ENCODE results near the gene MOSPD3. TPM values are rescaled to one million over a fixed set of nuclear protein-coding genes. Genes with fewer than 3 reads are reported as not detected.

The MOSPD3 gene
- polyA plus RNA-seq, 3 donors, result 12.7 to 15.5 (median 13.3) TPM

GRCh38 chr7:100575746-100576383 is 36.5 kb upstream of the MOSPD3 start:
- Histone ChIP-seq H3K27me3 (ENCODE audit: control insufficient read depth in 2 of 2, insufficient read depth in 2 of 2, low read length in 2 of 2) (peaks cover 3 to 18% of the 10 kb centered on the region in 2 donors), H3K79me2 (ENCODE audit: insufficient read depth, low read length) (peaks cover 14% of the 10 kb centered on the region), H4K20me1 (ENCODE audit: insufficient read depth, low read length) (peaks cover 98% of the 10 kb centered on the region), H3K4me2 (replicated peaks; ENCODE audit: extremely low read depth, low read length, poor library complexity, severe bottlenecking) (no peak overlapping the region), H3K9ac (ENCODE audit: insufficient read depth, low read length, poor library complexity, severe bottlenecking) (no peak overlapping the region), H3K27ac (ENCODE audit: low read depth in 1 of 2, low read length in 2 of 2) (no peak overlapping the region), H3K9me3 (replicated peaks in 1 of 2; ENCODE audit: control insufficient read depth in 1 of 2, insufficient read depth in 1 of 2, low read length in 2 of 2) (no peaks in the 10 kb centered on the region), H3K4me1 (ENCODE audit: control insufficient read depth in 1 of 2, insufficient read depth in 2 of 2, low read length in 2 of 2) (peaks cover 9 to 19% of the 10 kb centered on the region in 2 donors), H2AFZ (ENCODE audit: insufficient read depth, low read depth, low read length, poor library complexity, severe bottlenecking) (no peak overlapping the region), H3K4me3 (replicated peaks in 1 of 3; ENCODE audit: low read depth in 2 of 3, low read length in 3 of 3) (no peak overlapping the region), H3K36me3 (replicated peaks in 1 of 2; ENCODE audit: control insufficient read depth in 1 of 2, insufficient read depth in 2 of 2, low read length in 2 of 2) (peaks cover 83 to 93% of the 10 kb centered on the region in 2 donors)
- peaks cover 2 to 5% (median 4%) of the 10 kb centered on the region in 7 donors for H3K9me3 Mint-ChIP-seq
- TF ChIP-seq CTCF (IDR thresholded peaks at IDR 0.05), result no peak
- no peak for DNase-seq
- intact Hi-C loops (cut with micrococcal nuclease), result no loop called here
- WGBS (ENCODE audit: insufficient coverage), result 95% methylated on average over 9 of the region's 17 CpGs
- no peak overlapping the region for H3K4me3 Mint-ChIP-seq
- H3K36me3 Mint-ChIP-seq, result peaks cover 23 to 51% of the 10 kb centered on the region in 2 donors
- peaks cover 14 to 30% (median 23%) of the 10 kb centered on the region in 3 donors for H3K27me3 Mint-ChIP-seq (ENCODE audit: low read depth in 3 of 3)
- no peak overlapping the region for H3K27ac Mint-ChIP-seq
- H3K4me1 Mint-ChIP-seq, result peaks cover 16% of the 10 kb centered on the region

- no peak overlapping the region for H3K4me3 ChIP-seq (replicated peaks in 1 of 3; ENCODE audit: low read depth in 2 of 3, low read length in 3 of 3)
- H3K4me1 ChIP-seq (ENCODE audit: control insufficient read depth in 1 of 2, insufficient read depth in 2 of 2, low read length in 2 of 2), result peaks cover 2 to 14% of the 10 kb centered on the region in 2 donors
- DNase-seq, result no peak
- intact Hi-C loops (cut with micrococcal nuclease), result no loop called here
- WGBS (ENCODE audit: insufficient coverage), result 99% methylated on average over 8 of the region's 13 CpGs
- peaks cover 9 to 24% (median 17%) of the 10 kb centered on the region in 3 donors for H3K27me3 Mint-ChIP-seq (ENCODE audit: low read depth in 3 of 3)
- H3K27ac Mint-ChIP-seq, result no peak overlapping the region
- H3K9ac ChIP-seq (ENCODE audit: insufficient read depth, low read length, poor library complexity, severe bottlenecking), result no peak overlapping the region
- H3K27ac ChIP-seq (ENCODE audit: low read depth in 1 of 2, low read length in 2 of 2), result no peak overlapping the region
- peaks cover 2 to 5% (median 3%) of the 10 kb centered on the region in 7 donors for H3K9me3 Mint-ChIP-seq
- no peak for TF ChIP-seq CTCF (IDR thresholded peaks at IDR 0.05)
- H3K36me3 Mint-ChIP-seq, result peaks cover 19 to 51% of the 10 kb centered on the region in 2 donors
- H3K4me1 Mint-ChIP-seq, result peaks cover 9% of the 10 kb centered on the region
- H3K4me2 ChIP-seq (replicated peaks; ENCODE audit: extremely low read depth, low read length, poor library complexity, severe bottlenecking), result no peak overlapping the region
- H3K36me3 ChIP-seq (replicated peaks in 1 of 2; ENCODE audit: control insufficient read depth in 1 of 2, insufficient read depth in 2 of 2, low read length in 2 of 2), result peaks cover 89 to 97% of the 10 kb centered on the region in 2 donors
- peaks cover 0 to 11% of the 10 kb centered on the region in 2 donors for H3K27me3 ChIP-seq (ENCODE audit: control insufficient read depth in 2 of 2, insufficient read depth in 2 of 2, low read length in 2 of 2)
- H3K4me3 Mint-ChIP-seq, result no peak overlapping the region
- H3K9me3 ChIP-seq (replicated peaks in 1 of 2; ENCODE audit: control insufficient read depth in 1 of 2, insufficient read depth in 1 of 2, low read length in 2 of 2), result no peaks in the 10 kb centered on the region
- peaks cover 98% of the 10 kb centered on the region for H4K20me1 ChIP-seq (ENCODE audit: insufficient read depth, low read length)
- no peak overlapping the region for H2AFZ ChIP-seq (ENCODE audit: insufficient read depth, low read depth, low read length, poor library complexity, severe bottlenecking)
- H3K79me2 ChIP-seq (ENCODE audit: insufficient read depth, low read length), result peaks cover 20% of the 10 kb centered on the region
These were observed 35.9 kb upstream of the MOSPD3 start for GRCh38 chr7:100576384-100576993.

Measured in CD14-positive monocyte (primary cell).